Hepatocyte (in vitro differentiated cells): ENCODE data around the gene RABL3. TPM values are rescaled to one million over a fixed set of nuclear protein-coding genes. Genes with fewer than 3 reads are reported as not detected.

Experiments
- DNase-seq: peaks from one replicate; pipeline ENCODE4 v3.0.0-alpha.2; 2016; ENCODE audit warnings: low spot score
- H2AFZ ChIP-seq: fragments of 200-600 bp; sonication (generic); 2 replicates; pipeline ENCODE4 v1.6.0; 2016; ENCODE audit warnings: antibody characterized with exemption, mild to moderate bottlenecking
- H3K27ac ChIP-seq: fragments of 200-600 bp; sonication (generic); 2 replicates; pipeline ENCODE4 v1.5.1; 2016; ENCODE audit warnings: mild to moderate bottlenecking
- H3K27me3 ChIP-seq: fragments of 200-600 bp; sonication (generic); 2 replicates; pipeline ENCODE4 v1.6.1; 2016
- H3K36me3 ChIP-seq: fragments of 200-600 bp; sonication (generic); replicated peaks from 2 replicates; pipeline ENCODE4 v1.5.1; 2016; ENCODE audit warnings: low read depth; ENCODE audit not compliant: insufficient read depth
- H3K4me1 ChIP-seq: fragments of 200-600 bp; sonication (generic); 2 replicates; pipeline ENCODE4 v1.5.1; 2016; ENCODE audit warnings: mild to moderate bottlenecking, moderate library complexity; ENCODE audit not compliant: insufficient read depth
- H3K4me2 ChIP-seq: fragments of 200-600 bp; sonication (generic); 2 replicates; pipeline ENCODE4 v1.6.0; 2016
- H3K4me3 ChIP-seq: fragments of 200-600 bp; sonication (generic); 2 replicates; pipeline ENCODE4 v1.5.1; 2016; ENCODE audit warnings: mild to moderate bottlenecking
- H3K79me2 ChIP-seq: fragments of 200-600 bp; sonication (generic); 2 replicates; pipeline ENCODE4 v1.6.0; 2017; ENCODE audit warnings: mild to moderate bottlenecking
- H3K9me2 ChIP-seq: fragments of 200-600 bp; sonication (generic); replicated peaks from 2 replicates; pipeline ENCODE4 v1.6.0; 2017; ENCODE audit warnings: mild to moderate bottlenecking; ENCODE audit not compliant: insufficient read depth
- H3K9me3 ChIP-seq: fragments of 200-600 bp; sonication (generic); 2 replicates; pipeline ENCODE4 v1.5.1; 2016; ENCODE audit warnings: low read depth, mild to moderate bottlenecking
- H4K20me1 ChIP-seq: fragments of 200-600 bp; sonication (generic); 2 replicates; pipeline ENCODE4 v1.6.0; 2016; ENCODE audit warnings: mild to moderate bottlenecking; ENCODE audit not compliant: insufficient read depth, poor library complexity, severe bottlenecking
- CTCF ChIP-seq: fragments of 200-600 bp; sonication (generic); IDR thresholded peaks from 2 replicates; pipeline ENCODE4 v1.5.1; 2016; ENCODE audit warnings: antibody characterized with exemption, mild to moderate bottlenecking; ENCODE audit not compliant: poor library complexity
- EZH2 ChIP-seq: fragments of 200-600 bp; sonication (generic); IDR thresholded peaks from 2 replicates; pipeline ENCODE4 v1.6.1; 2016; ENCODE audit warnings: antibody characterized with exemption, mild to moderate bottlenecking, borderline replicate concordance
- EZH2phosphoT487 ChIP-seq: fragments of 200-600 bp; sonication (generic); IDR thresholded peaks from one replicate; pipeline ENCODE4 v1.6.1; 2018; ENCODE audit warnings: antibody characterized with exemption, mild to moderate bottlenecking, low read depth, moderate library complexity; ENCODE audit not compliant: unreplicated experiment, severe bottlenecking
- WGBS: methylation state at CpG from one replicate; pipeline ENCODE4 v1.1.6; 2016; ENCODE audit warnings: low lambda C conversion rate; ENCODE audit errors: missing lambda C conversion rate; 5-methylcytosine and 5-hydroxymethylcytosine counted together
- polyA plus RNA-seq: library from polyadenylated mRNA; unstranded; fragments of >200 nt; fragmentation: Nextera tagmentation; extraction: Ambion mirVana; gene quantifications from 2 replicates; pipeline ENCODE4 v1.2.1, GENCODE V29; 2016
- total RNA-seq: library from RNA; depleted of rRNA; stranded (reverse); fragments of >200 nt; gene quantifications from 2 replicates; pipeline ENCODE4 v1.2.3, GENCODE V29; 2014

The RABL3 gene
- total and polyA plus RNA-seq, 2 experiments from 2014 or later: 12.7 to 23.7 TPM

- Histone ChIP-seq H3K27me3 (no peaks in the 10 kb centered on the region), H3K4me2 (no peak overlapping the region), H3K4me3 (no peak overlapping the region), H3K9me2 (no peaks in the 10 kb centered on the region), H3K36me3 (peaks cover 3% of the 10 kb centered on the region), H3K79me2 (peaks cover 25% of the 10 kb centered on the region), H3K27ac (no peak overlapping the region), H2AFZ (no peak overlapping the region), H4K20me1 (no peaks in the 10 kb centered on the region), H3K4me1 (peaks cover 6% of the 10 kb centered on the region), H3K9me3 (no peaks in the 10 kb centered on the region)
- DNase-seq: no peak
- no peak for TF ChIP-seq EZH2phosphoT487
- TF ChIP-seq CTCF: no peak
- TF ChIP-seq EZH2: no peak
- WGBS: 72% methylated on average over 2 of the region's 2 CpGs
These were observed 29.8 kb upstream of the RABL3 start for GRCh38 chr3:120772081-120772480.

GRCh38 chr3:120770891-120771290, 28.6 kb upstream of the RABL3 start:
- H3K79me2 ChIP-seq: peaks cover 29% of the 10 kb centered on the region
- no peaks in the 10 kb centered on the region for H3K9me3 ChIP-seq
- no peaks in the 10 kb centered on the region for H4K20me1 ChIP-seq
- H3K9me2 ChIP-seq: no peaks in the 10 kb centered on the region
- no peak for DNase-seq
- H3K27me3 ChIP-seq: no peaks in the 10 kb centered on the region
- H3K4me2 ChIP-seq: no peak overlapping the region
- no peak overlapping the region for H3K4me3 ChIP-seq
- H2AFZ ChIP-seq: no peak overlapping the region
- no peak overlapping the region for H3K27ac ChIP-seq
- peaks cover 16% of the 10 kb centered on the region for H3K4me1 ChIP-seq
- 94% methylated on average over 4 of the region's 4 CpGs for WGBS
- TF ChIP-seq EZH2 (no peak), CTCF (no peak), EZH2phosphoT487 (no peak)
- no peaks in the 10 kb centered on the region for H3K36me3 ChIP-seq

- Histone ChIP-seq H3K9me3 (no peaks in the 10 kb centered on the region), H3K79me2 (peaks cover 37% of the 10 kb centered on the region), H3K36me3 (no peaks in the 10 kb centered on the region), H4K20me1 (no peaks in the 10 kb centered on the region), H3K27ac (no peak overlapping the region), H3K27me3 (no peaks in the 10 kb centered on the region), H3K4me2 (no peak overlapping the region), H3K4me1 (peaks cover 19% of the 10 kb centered on the region), H3K4me3 (no peak overlapping the region), H3K9me2 (no peaks in the 10 kb centered on the region), H2AFZ (no peak overlapping the region)
- no peak for DNase-seq
- no peak for TF ChIP-seq EZH2phosphoT487
- 93% methylated on average over 2 of the region's 2 CpGs for WGBS
These were observed 27.1 kb upstream of the RABL3 start for GRCh38 chr3:120769436-120769835.

GRCh38 chr3:120767106-120767505, 24.8 kb upstream of the RABL3 start:
- Histone ChIP-seq H2AFZ (no peak overlapping the region), H3K4me3 (no peak overlapping the region), H3K9me2 (no peaks in the 10 kb centered on the region), H3K4me1 (peaks cover 22% of the 10 kb centered on the region), H3K9me3 (no peaks in the 10 kb centered on the region), H3K36me3 (no peaks in the 10 kb centered on the region), H4K20me1 (no peaks in the 10 kb centered on the region), H3K27me3 (no peaks in the 10 kb centered on the region), H3K4me2 (peak overlapping the region; percentile 43), H3K27ac (peak overlapping the region; percentile 36), H3K79me2 (peaks cover 46% of the 10 kb centered on the region)
- no peak for TF ChIP-seq EZH2phosphoT487
- no peak for TF ChIP-seq EZH2
- no peak for TF ChIP-seq CTCF
- DNase-seq: peak; percentile 6
- WGBS: 14% methylated on average over 1 of the region's 1 CpG
